Esophagus muscularis mucosa (tissue), 3 donors: ENCODE results near the gene GSG1.

Experiments used
- CTCF ChIP-seq, 3 experiments: fragments of 200-600 bp in 2 of 3; fragments of 450-650 bp in 1 of 3; sonication (generic) in 2 of 3; IDR thresholded peaks; one replicate each; pipeline ENCODE4 v1.5.1; 2017 to 2019; ENCODE audit warnings: antibody characterized with exemption in 3 of 3, mild to moderate bottlenecking in 2 of 3, moderate library complexity in 1 of 3
- POLR2AphosphoS5 ChIP-seq, 2 donors: sonication (generic); formaldehyde crosslinking; IDR thresholded peaks; one replicate each; pipeline ENCODE4 v1.6.1; 2017; ENCODE audit warnings: antibody characterized with exemption in 2 of 2

DNA sequence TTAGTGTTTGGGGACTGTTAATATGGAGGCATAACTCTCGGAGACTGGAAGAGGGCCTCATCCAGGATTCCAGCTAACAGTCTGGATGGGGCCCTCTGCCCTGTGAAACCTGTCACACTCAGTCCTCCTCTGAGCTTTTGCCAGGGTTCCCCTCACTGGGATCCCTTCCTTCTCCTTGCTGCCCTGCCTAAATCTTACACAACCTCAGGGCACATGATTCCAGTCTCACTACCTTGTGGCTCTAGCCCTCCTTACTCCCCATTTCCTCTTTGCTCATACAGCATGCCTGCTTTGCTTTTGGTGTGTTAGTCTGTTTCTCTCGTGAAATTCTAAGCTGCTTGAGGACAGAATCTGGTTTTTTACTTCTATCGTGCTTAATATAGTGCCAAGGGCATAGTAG lies 942 bp upstream of the GSG1 start:
- no peak for TF ChIP-seq POLR2AphosphoS5 (IDR thresholded peaks at IDR 0.05)
- TF ChIP-seq CTCF (IDR thresholded peaks at IDR 0.05): no peak
